Measurements from ENCODE around the gene ARMC2.
"Not testable (repeated sequence)": the region's sequence is repeated elsewhere in the genome, so short reads cannot be mapped to it uniquely, and the experiment has no call there.

The ARMC2 gene

GRCh38 chr6:108928650-108929049 is 80.4 kb downstream of the ARMC2 start:
- no peaks in the 10 kb centered on the region for H3K27me3 ChIP-seq (ENCODE audit: control insufficient read depth in 5 of 5, insufficient read depth in 4 of 5, low read length in 5 of 5)
- H3K4me3 ChIP-seq (ENCODE audit: low read depth in 1 of 5, low read length in 5 of 5): no peak overlapping the region
- no peak overlapping the region for H3K9ac ChIP-seq (ENCODE audit: low read length in 5 of 5)
- H3K27ac ChIP-seq (ENCODE audit: low read depth, low read length): no peak overlapping the region
- H3K36me3 ChIP-seq (ENCODE audit: control insufficient read depth in 5 of 5, insufficient read depth in 5 of 5, low read length in 5 of 5): no peaks in the 10 kb centered on the region
- H3K9me3 ChIP-seq (ENCODE audit: control insufficient read depth in 5 of 5, low read length in 5 of 5): no peaks in the 10 kb centered on the region
- H3K4me1 ChIP-seq (ENCODE audit: control insufficient read depth in 5 of 5, insufficient read depth in 5 of 5, low read length in 5 of 5): no peaks in the 10 kb centered on the region

GRCh38 chr6:108931090-108931489 is 82.9 kb downstream of the ARMC2 start:
- H3K27ac ChIP-seq (ENCODE audit: low read depth, low read length); H3K36me3 ChIP-seq (ENCODE audit: control insufficient read depth in 5 of 5, insufficient read depth in 5 of 5, low read length in 5 of 5); H3K4me3 ChIP-seq (ENCODE audit: low read depth in 1 of 5, low read length in 5 of 5); H3K27me3 ChIP-seq (ENCODE audit: control insufficient read depth in 5 of 5, insufficient read depth in 4 of 5, low read length in 5 of 5); H3K9ac ChIP-seq (ENCODE audit: low read length in 5 of 5); H3K4me1 ChIP-seq (ENCODE audit: control insufficient read depth in 5 of 5, insufficient read depth in 5 of 5, low read length in 5 of 5); H3K9me3 ChIP-seq (ENCODE audit: control insufficient read depth in 5 of 5, low read length in 5 of 5): not testable (repeated sequence)

GRCh38 chr6:108937170-108937569 is 88.9 kb downstream of the ARMC2 start:
- no peaks in the 10 kb centered on the region for H3K27me3 ChIP-seq (ENCODE audit: control insufficient read depth in 5 of 5, insufficient read depth in 4 of 5, low read length in 5 of 5)
- H3K9me3 ChIP-seq (ENCODE audit: control insufficient read depth in 5 of 5, low read length in 5 of 5): no peaks in the 10 kb centered on the region
- no peak overlapping the region for H3K4me3 ChIP-seq (ENCODE audit: low read depth in 1 of 5, low read length in 5 of 5)
- no peaks in the 10 kb centered on the region for H3K36me3 ChIP-seq (ENCODE audit: control insufficient read depth in 5 of 5, insufficient read depth in 5 of 5, low read length in 5 of 5)
- no peak overlapping the region for H3K9ac ChIP-seq (ENCODE audit: low read length in 5 of 5)
- no peak overlapping the region for H3K27ac ChIP-seq (ENCODE audit: low read depth, low read length)
- H3K4me1 ChIP-seq (ENCODE audit: control insufficient read depth in 5 of 5, insufficient read depth in 5 of 5, low read length in 5 of 5): peaks cover 0 to 4% (median 0%) of the 10 kb centered on the region in 5 donors

GRCh38 chr6:108940741-108941140 is 92.5 kb downstream of the ARMC2 start:
- Histone ChIP-seq H3K9me3 (ENCODE audit: control insufficient read depth in 5 of 5, low read length in 5 of 5) (no peaks in the 10 kb centered on the region), H3K27me3 (ENCODE audit: control insufficient read depth in 5 of 5, insufficient read depth in 4 of 5, low read length in 5 of 5) (no peaks in the 10 kb centered on the region), H3K4me1 (ENCODE audit: control insufficient read depth in 5 of 5, insufficient read depth in 5 of 5, low read length in 5 of 5) (peaks cover 9 to 26% (median 23%) of the 10 kb centered on the region in 5 donors), H3K9ac (ENCODE audit: low read length in 5 of 5) (no peak overlapping the region), H3K4me3 (ENCODE audit: low read depth in 1 of 5, low read length in 5 of 5) (no peak overlapping the region), H3K27ac (ENCODE audit: low read depth, low read length) (no peak overlapping the region), H3K36me3 (ENCODE audit: control insufficient read depth in 5 of 5, insufficient read depth in 5 of 5, low read length in 5 of 5) (no peaks in the 10 kb centered on the region)

- Histone ChIP-seq H3K4me1 (ENCODE audit: control insufficient read depth in 5 of 5, insufficient read depth in 5 of 5, low read length in 5 of 5) (peaks cover 12 to 31% (median 28%) of the 10 kb centered on the region in 5 donors), H3K4me3 (ENCODE audit: low read depth in 1 of 5, low read length in 5 of 5) (no peak overlapping the region), H3K9me3 (ENCODE audit: control insufficient read depth in 5 of 5, low read length in 5 of 5) (no peaks in the 10 kb centered on the region), H3K9ac (ENCODE audit: low read length in 5 of 5) (no peak overlapping the region), H3K27ac (ENCODE audit: low read depth, low read length) (no peak overlapping the region), H3K36me3 (ENCODE audit: control insufficient read depth in 5 of 5, insufficient read depth in 5 of 5, low read length in 5 of 5) (no peaks in the 10 kb centered on the region), H3K27me3 (ENCODE audit: control insufficient read depth in 5 of 5, insufficient read depth in 4 of 5, low read length in 5 of 5) (no peaks in the 10 kb centered on the region)
These were observed 93.1 kb downstream of the ARMC2 start for GRCh38 chr6:108941281-108941680.

GRCh38 chr6:108941859-108942258 is 93.6 kb downstream of the ARMC2 start:
- Histone ChIP-seq H3K36me3 (ENCODE audit: control insufficient read depth in 5 of 5, insufficient read depth in 5 of 5, low read length in 5 of 5) (no peaks in the 10 kb centered on the region), H3K9me3 (ENCODE audit: control insufficient read depth in 5 of 5, low read length in 5 of 5) (no peaks in the 10 kb centered on the region), H3K4me3 (ENCODE audit: low read depth in 1 of 5, low read length in 5 of 5) (no peak overlapping the region), H3K27me3 (ENCODE audit: control insufficient read depth in 5 of 5, insufficient read depth in 4 of 5, low read length in 5 of 5) (no peaks in the 10 kb centered on the region), H3K4me1 (ENCODE audit: control insufficient read depth in 5 of 5, insufficient read depth in 5 of 5, low read length in 5 of 5) (peaks cover 12 to 37% (median 34%) of the 10 kb centered on the region in 5 donors), H3K27ac (ENCODE audit: low read depth, low read length) (no peak overlapping the region), H3K9ac (ENCODE audit: low read length in 5 of 5) (no peak overlapping the region)

GRCh38 chr6:108942556-108943492 is 94.6 kb downstream of the ARMC2 start:
- no peaks in the 10 kb centered on the region for H3K27me3 ChIP-seq (ENCODE audit: control insufficient read depth in 5 of 5, insufficient read depth in 4 of 5, low read length in 5 of 5)
- no peaks in the 10 kb centered on the region for H3K9me3 ChIP-seq (ENCODE audit: control insufficient read depth in 5 of 5, low read length in 5 of 5)
- H3K27ac ChIP-seq (ENCODE audit: low read depth, low read length): no peak overlapping the region
- H3K4me1 ChIP-seq (ENCODE audit: control insufficient read depth in 5 of 5, insufficient read depth in 5 of 5, low read length in 5 of 5): peaks cover 16 to 46% (median 40%) of the 10 kb centered on the region in 5 donors
- peak overlapping the region in 1 of 5 donors; percentile 18 for H3K9ac ChIP-seq (ENCODE audit: low read length in 5 of 5)
- peak overlapping the region in 1 of 5 donors; percentile 30 for H3K4me3 ChIP-seq (ENCODE audit: low read depth in 1 of 5, low read length in 5 of 5)
- no peaks in the 10 kb centered on the region for H3K36me3 ChIP-seq (ENCODE audit: control insufficient read depth in 5 of 5, insufficient read depth in 5 of 5, low read length in 5 of 5)

GRCh38 chr6:108944071-108944470 is 95.8 kb downstream of the ARMC2 start:
- Histone ChIP-seq H3K4me1 (ENCODE audit: control insufficient read depth in 5 of 5, insufficient read depth in 5 of 5, low read length in 5 of 5) (peaks cover 20 to 54% (median 43%) of the 10 kb centered on the region in 5 donors), H3K4me3 (ENCODE audit: low read depth in 1 of 5, low read length in 5 of 5) (no peak overlapping the region), H3K9ac (ENCODE audit: low read length in 5 of 5) (peak overlapping the region in 1 of 5 donors; percentile 9), H3K9me3 (ENCODE audit: control insufficient read depth in 5 of 5, low read length in 5 of 5) (no peaks in the 10 kb centered on the region), H3K27ac (ENCODE audit: low read depth, low read length) (peak overlapping the region; percentile 84), H3K36me3 (ENCODE audit: control insufficient read depth in 5 of 5, insufficient read depth in 5 of 5, low read length in 5 of 5) (no peaks in the 10 kb centered on the region), H3K27me3 (ENCODE audit: control insufficient read depth in 5 of 5, insufficient read depth in 4 of 5, low read length in 5 of 5) (no peaks in the 10 kb centered on the region)

GRCh38 chr6:108944707-108945680 is 96.8 kb downstream of the ARMC2 start:
- H3K27me3 ChIP-seq (ENCODE audit: control insufficient read depth in 5 of 5, insufficient read depth in 4 of 5, low read length in 5 of 5): no peaks in the 10 kb centered on the region
- H3K27ac ChIP-seq (ENCODE audit: low read depth, low read length): peak overlapping the region; percentile 84
- no peaks in the 10 kb centered on the region for H3K9me3 ChIP-seq (ENCODE audit: control insufficient read depth in 5 of 5, low read length in 5 of 5)
- peak overlapping the region in 2 of 5 donors; percentile 7 to 57 for H3K9ac ChIP-seq (ENCODE audit: low read length in 5 of 5)
- peak overlapping the region; percentile 16 to 54 (median 27) for H3K4me3 ChIP-seq (ENCODE audit: low read depth in 1 of 5, low read length in 5 of 5)
- H3K36me3 ChIP-seq (ENCODE audit: control insufficient read depth in 5 of 5, insufficient read depth in 5 of 5, low read length in 5 of 5): no peaks in the 10 kb centered on the region
- peaks cover 20 to 54% (median 43%) of the 10 kb centered on the region in 5 donors for H3K4me1 ChIP-seq (ENCODE audit: control insufficient read depth in 5 of 5, insufficient read depth in 5 of 5, low read length in 5 of 5)

Measured in subcutaneous abdominal adipose tissue (tissue), 5 donors.